Measurements from ENCODE around the gene KIAA0513.
A peak's percentile ranks its signal among the peaks of the same experiment; 100 is the strongest.

KIAA0513 gene

GRCh38 chr16:85123891-85124635, 96.5 kb downstream of the KIAA0513 start:
- peak; percentile 26 for DNase-seq (ENCODE audit: low spot score)
- ChIA-PET POLR2A (ENCODE audit: low non-redundant PET) (no interaction called here), CTCF (interaction anchor here (0.6 kb wide), 3 partner anchors 11 to 144 kb away, joined by 3 to 4 read pairs (median 3); no protein-coding TSS in a partner anchor)
- no peak for TF ChIP-seq CTCF (conservative IDR thresholded peaks at IDR 0.05; ENCODE audit: low read depth)
- H3K27ac ChIP-seq, result peak overlapping the region; percentile 52

GRCh38 chr16:85124636-85125346, 97.2 kb downstream of the KIAA0513 start:
- ChIA-PET CTCF (interaction anchor here (0.5 to 2.0 kb wide), 3 partner anchors 10 to 492 kb away, joined by 3 to 11 read pairs (median 4); no protein-coding TSS in a partner anchor), POLR2A (ENCODE audit: low non-redundant PET) (no interaction called here)
- no peak for TF ChIP-seq CTCF (conservative IDR thresholded peaks at IDR 0.05; ENCODE audit: low read depth)
- no peak for DNase-seq (ENCODE audit: low spot score)
- H3K27ac ChIP-seq, result peak overlapping the region; percentile 52

GRCh38 chr16:85125570-85126393, 98.2 kb downstream of the KIAA0513 start:
- CTCF ChIA-PET, result interaction anchor here (0.5 to 2.0 kb wide), 4 partner anchors 11 to 491 kb away, joined by 3 to 11 read pairs (median 3); no protein-coding TSS in a partner anchor
- POLR2A ChIA-PET (ENCODE audit: low non-redundant PET), result interaction anchor here (0.8 kb wide), 1 partner anchor 36 kb away, joined by 3 read pairs; no protein-coding TSS in a partner anchor

GRCh38 chr16:85126394-85126704, 98.8 kb downstream of the KIAA0513 start:
- ChIA-PET CTCF (interaction anchor here (0.6 to 2.0 kb wide), 3 partner anchors 11 to 266 kb away, joined by 3 to 11 read pairs (median 3); no protein-coding TSS in a partner anchor), POLR2A (ENCODE audit: low non-redundant PET) (no interaction called here)
- no peak for DNase-seq (ENCODE audit: low spot score)
- TF ChIP-seq CTCF (conservative IDR thresholded peaks at IDR 0.05; ENCODE audit: low read depth), result no peak
- peak overlapping the region; percentile 6; the same call in 1 of the 2 replicates for H3K27ac ChIP-seq

More at GRCh38 chr16:85125570-85126393, 98.2 kb downstream of the KIAA0513 start:
- no peak for DNase-seq (ENCODE audit: low spot score)
- no peak overlapping the region for H3K27ac ChIP-seq
- TF ChIP-seq CTCF (conservative IDR thresholded peaks at IDR 0.05; ENCODE audit: low read depth), result no peak

- ChIA-PET CTCF (interaction anchor here (0.6 to 2.0 kb wide), 3 partner anchors 12 to 266 kb away, joined by 3 to 11 read pairs (median 3); no protein-coding TSS in a partner anchor), POLR2A (ENCODE audit: low non-redundant PET) (no interaction called here)
- H3K27ac ChIP-seq, result peak overlapping the region; percentile 6; the same call in 1 of the 2 replicates
- peak; percentile 29 for DNase-seq (ENCODE audit: low spot score)
- no peak for TF ChIP-seq CTCF (conservative IDR thresholded peaks at IDR 0.05; ENCODE audit: low read depth)
Measured at GRCh38 chr16:85126705-85127378, 99.2 kb downstream of the KIAA0513 start.

Measured in RWPE1 (cell line).